NB4 (cell line): ENCODE data around the gene GALNT6.
A peak's percentile ranks its signal among the peaks of the same experiment; 100 is the strongest.

Source experiments
- DNase-seq: peaks from one replicate; pipeline ENCODE4 v3.0.0; 2010; ENCODE audit warnings: low read depth
- H3K4me3 ChIP-seq: one replicate; pipeline ENCODE4 v1.5.1; 2011; ENCODE audit warnings: mild to moderate bottlenecking, low read depth, low read length, moderate library complexity
- MYC ChIP-seq: IDR thresholded peaks from 2 replicates; pipeline ENCODE4 v1.6.1; 2011; ENCODE audit warnings: low read depth, low read length
- POLR2A ChIP-seq: IDR thresholded peaks from 2 replicates; pipeline ENCODE4 v1.6.1; 2011; ENCODE audit warnings: mild to moderate bottlenecking; ENCODE audit not compliant: insufficient read length; ENCODE audit errors: extremely low read depth
- TF ChIP-seq, protein P1 (sequence below): IDR thresholded peaks from 2 replicates; pipeline ENCODE4 v1.6.1; 2011; ENCODE audit warnings: low read depth, low read length
- TF ChIP-seq, protein P2 (sequence below): IDR thresholded peaks from one replicate; pipeline ENCODE4 v1.5.1; 2012; ENCODE audit warnings: low read depth, low read length

Gene GALNT6

DNA sequence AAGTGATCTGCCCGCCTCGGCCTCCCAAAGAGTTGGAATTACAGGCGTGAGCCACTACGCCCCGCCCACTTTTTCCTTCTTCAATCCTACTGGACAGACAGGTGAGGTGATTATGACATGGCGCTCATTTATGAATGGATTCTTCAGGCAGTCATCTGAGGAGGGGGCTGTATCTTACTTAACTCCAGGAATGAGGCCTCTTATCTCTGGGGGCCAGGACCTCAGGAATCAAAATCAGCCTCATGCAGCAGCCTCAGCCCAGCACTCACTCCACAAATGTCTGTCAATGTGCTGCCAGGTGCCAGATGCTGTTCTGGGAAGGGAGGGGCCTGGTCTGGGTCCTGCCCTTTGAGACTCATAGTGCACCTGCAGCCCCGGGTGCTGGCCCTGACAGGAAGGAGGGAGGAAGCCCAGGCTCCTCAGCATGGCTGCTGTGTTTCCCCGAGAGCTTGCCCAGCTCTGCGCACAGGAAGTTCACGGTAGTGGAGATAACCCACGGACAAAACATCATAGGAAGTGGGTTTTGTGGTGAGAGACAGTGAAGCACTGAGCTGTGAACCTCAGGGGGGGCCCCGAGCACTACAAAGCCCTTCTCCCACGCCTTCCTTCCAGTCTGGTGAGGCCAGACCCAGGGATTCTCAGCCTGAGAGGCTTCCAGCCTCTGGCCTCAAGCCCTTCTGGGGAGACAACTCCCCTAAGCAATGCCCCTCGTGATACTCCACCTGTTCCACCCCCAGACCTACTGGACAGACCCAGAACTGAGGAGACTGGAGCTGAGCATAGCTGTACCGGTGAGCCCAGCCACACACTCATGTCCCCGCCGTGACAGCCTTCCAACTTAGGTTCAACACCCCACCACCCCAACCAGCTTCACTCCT is 22.3 kb downstream of the GALNT6 start:
- no peak overlapping the region for H3K4me3 ChIP-seq
- TF ChIP-seq, protein P1, sequence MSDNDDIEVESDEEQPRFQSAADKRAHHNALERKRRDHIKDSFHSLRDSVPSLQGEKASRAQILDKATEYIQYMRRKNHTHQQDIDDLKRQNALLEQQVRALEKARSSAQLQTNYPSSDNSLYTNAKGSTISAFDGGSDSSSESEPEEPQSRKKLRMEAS, result peak; percentile 47; the same call in 1 of the 2 replicates
- TF ChIP-seq POLR2A (no peak), MYC (no peak)
- peak; percentile 96 for DNase-seq

- H3K4me3 ChIP-seq, result no peak overlapping the region
- no peak for DNase-seq
- no peak for TF ChIP-seq POLR2A
- TF ChIP-seq, protein P1, result no peak
- TF ChIP-seq, protein P2, sequence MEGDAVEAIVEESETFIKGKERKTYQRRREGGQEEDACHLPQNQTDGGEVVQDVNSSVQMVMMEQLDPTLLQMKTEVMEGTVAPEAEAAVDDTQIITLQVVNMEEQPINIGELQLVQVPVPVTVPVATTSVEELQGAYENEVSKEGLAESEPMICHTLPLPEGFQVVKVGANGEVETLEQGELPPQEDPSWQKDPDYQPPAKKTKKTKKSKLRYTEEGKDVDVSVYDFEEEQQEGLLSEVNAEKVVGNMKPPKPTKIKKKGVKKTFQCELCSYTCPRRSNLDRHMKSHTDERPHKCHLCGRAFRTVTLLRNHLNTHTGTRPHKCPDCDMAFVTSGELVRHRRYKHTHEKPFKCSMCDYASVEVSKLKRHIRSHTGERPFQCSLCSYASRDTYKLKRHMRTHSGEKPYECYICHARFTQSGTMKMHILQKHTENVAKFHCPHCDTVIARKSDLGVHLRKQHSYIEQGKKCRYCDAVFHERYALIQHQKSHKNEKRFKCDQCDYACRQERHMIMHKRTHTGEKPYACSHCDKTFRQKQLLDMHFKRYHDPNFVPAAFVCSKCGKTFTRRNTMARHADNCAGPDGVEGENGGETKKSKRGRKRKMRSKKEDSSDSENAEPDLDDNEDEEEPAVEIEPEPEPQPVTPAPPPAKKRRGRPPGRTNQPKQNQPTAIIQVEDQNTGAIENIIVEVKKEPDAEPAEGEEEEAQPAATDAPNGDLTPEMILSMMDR, result no peak
- no peak for TF ChIP-seq MYC
Observed at GRCh38 chr12:51365276-51365675, 25.9 kb downstream of the GALNT6 start.

- H3K4me3 ChIP-seq, result no peak overlapping the region
- no peak for TF ChIP-seq POLR2A
- TF ChIP-seq, protein P2, result no peak
- no peak for TF ChIP-seq MYC
- TF ChIP-seq, protein P1, result no peak
- no peak for DNase-seq
Observed at GRCh38 chr12:51364001-51364400, 27.2 kb downstream of the GALNT6 start.

GRCh38 chr12:51362747-51363342 is 28.4 kb downstream of the GALNT6 start:
- H3K4me3 ChIP-seq, result no peak overlapping the region
- TF ChIP-seq POLR2A, result no peak
- TF ChIP-seq, protein P2, result no peak
- TF ChIP-seq, protein P1, result no peak
- TF ChIP-seq MYC, result no peak
- DNase-seq, result no peak

DNA sequence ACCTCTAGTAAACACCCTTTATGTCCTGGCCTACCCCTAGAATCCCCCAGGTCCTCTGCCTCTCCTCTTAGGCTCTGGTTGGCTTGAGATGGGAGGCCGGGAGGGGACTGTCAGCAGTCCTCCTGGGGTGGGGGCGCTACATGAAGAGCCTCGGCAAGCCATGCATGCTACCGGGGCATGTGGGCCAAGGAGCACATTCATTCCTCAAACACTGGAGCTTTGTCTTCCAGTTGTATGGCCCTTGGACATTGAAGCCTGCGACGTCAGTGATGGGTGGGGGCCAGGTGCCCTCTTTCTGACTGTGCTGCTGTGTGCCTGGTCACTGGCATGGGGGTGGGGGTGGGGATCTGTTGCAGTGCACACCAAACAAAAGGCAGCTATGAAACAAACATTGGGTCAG is 28.9 kb downstream of the GALNT6 start:
- H3K4me3 ChIP-seq, result no peak overlapping the region
- TF ChIP-seq, protein P2, result no peak
- TF ChIP-seq POLR2A (no peak), MYC (no peak)
- TF ChIP-seq, protein P1, result no peak
- no peak for DNase-seq
